Naive thymus-derived CD8-positive, alpha-beta T cell (primary cell): ENCODE results near the gene RNU1-4. TPM values are rescaled to one million over a fixed set of nuclear protein-coding genes. Genes with fewer than 3 reads are reported as not detected.
"Not testable (repeated sequence)": the region's sequence is repeated elsewhere in the genome, so short reads cannot be mapped to it uniquely, and the experiment has no call there.

Source experiments
- ATAC-seq, 2 donors: fragments of 150-1000 bp; cut with Tn5 transposase in 1 of 2; sonication (Bioruptor Pico), chemical (Tn5 transposase) in 1 of 2; 1 replicate in 1 of 2; 2 replicates in 1 of 2; pipeline ENCODE4 v1.10.0; 2021; ENCODE audit warnings: mild to moderate bottlenecking in 2 of 2, moderate library complexity in 2 of 2
- POLR2A ChIA-PET: fragments of 350-600 bp; sonication (Branson Sonifier 250); formaldehyde crosslinking; loops from one replicate; lab custom pipeline; 2021; ENCODE audit warnings: antibody characterized with exemption; lab: Charles Lee
- DNase-seq, 10 donors: peaks; one replicate each; pipeline versions ENCODE4 v3.0.0 to v3.0.0-alpha.2; 2020 to 2022
- H3K27ac Mint-ChIP-seq, 10 donors: one replicate each; pipeline ENCODE4 v1.8.0; 2020 to 2022; ENCODE audit warnings: mild to moderate bottlenecking in 10 of 10, mixed read lengths in 10 of 10, moderate library complexity in 4 of 10, inconsistent platforms in 1 of 10
- H3K27me3 Mint-ChIP-seq, 5 donors: one replicate each; pipeline ENCODE4 v1.8.0; 2021 to 2022; ENCODE audit warnings: mixed read lengths in 5 of 5
- H3K36me3 Mint-ChIP-seq, 3 donors: one replicate each; pipeline ENCODE4 v1.8.0; 2020 to 2022; ENCODE audit warnings: mixed read lengths in 3 of 3, mild to moderate bottlenecking in 2 of 3, inconsistent platforms in 1 of 3
- H3K4me1 Mint-ChIP-seq, 4 donors: one replicate each; pipeline ENCODE4 v1.8.0; 2021 to 2022; ENCODE audit warnings: mixed read lengths in 4 of 4
- H3K4me3 Mint-ChIP-seq, 10 donors: one replicate each; pipeline ENCODE4 v1.8.0; 2020 to 2022; ENCODE audit warnings: mild to moderate bottlenecking in 10 of 10, mixed read lengths in 10 of 10, moderate library complexity in 6 of 10, inconsistent platforms in 1 of 10
- H3K9me3 Mint-ChIP-seq, 9 donors: one replicate each; pipeline ENCODE4 v1.8.0; 2020 to 2022; ENCODE audit warnings: mixed read lengths in 9 of 9, mild to moderate bottlenecking in 3 of 9, inconsistent platforms in 1 of 9, moderate library complexity in 1 of 9
- polyA plus RNA-seq, 3 donors: library from polyadenylated mRNA; unstranded; fragments of 300-500 nt; fragmentation: Illumina TruSeq; gene quantifications; one replicate each; pipeline ENCODE4 v1.2.3, GENCODE V29; 2021
- total RNA-seq, 8 experiments: library from RNA in 2 of 8; stranded (reverse) in 2 of 8; gene quantifications; one replicate each; pipeline ENCODE4 v1.2.3 and lab custom pipeline; 2021 to 2026

The RNU1-4 gene
- total and polyA plus RNA-seq, 5 experiments from 2014 or later = 22.6 to 3,916 (median 3,449) TPM; not detected in 2

- not testable (repeated sequence) for H3K4me1 Mint-ChIP-seq, H3K9me3 Mint-ChIP-seq, ATAC-seq, H3K36me3 Mint-ChIP-seq, H3K27ac Mint-ChIP-seq, H3K27me3 Mint-ChIP-seq
- POLR2A ChIA-PET = interaction anchor here (1.3 to 1.5 kb wide), 2 partner anchors 25 to 77 kb away, joined by 3 to 4 read pairs; no protein-coding TSS in a partner anchor
- peak in 1 of 10 donors; percentile 55 for DNase-seq
- peak overlapping the region in 2 of 10 donors; percentile 34 to 39 for H3K4me3 Mint-ChIP-seq
Observed at GRCh38 chr1:16702280-16702679, 38.0 kb upstream of the RNU1-4 start.

GRCh38 chr1:16703141-16703540, 37.2 kb upstream of the RNU1-4 start:
- H3K27me3 Mint-ChIP-seq, H3K27ac Mint-ChIP-seq, H3K9me3 Mint-ChIP-seq, H3K36me3 Mint-ChIP-seq, POLR2A ChIA-PET, H3K4me1 Mint-ChIP-seq, DNase-seq, ATAC-seq, H3K4me3 Mint-ChIP-seq: not testable (repeated sequence)

- H3K36me3 Mint-ChIP-seq, ATAC-seq, H3K4me3 Mint-ChIP-seq, H3K27me3 Mint-ChIP-seq, H3K27ac Mint-ChIP-seq, H3K4me1 Mint-ChIP-seq, DNase-seq, H3K9me3 Mint-ChIP-seq: not testable (repeated sequence)
- POLR2A ChIA-PET = interaction anchor here (1.1 kb wide), 1 partner anchor 59 kb away, joined by 4 read pairs; no protein-coding TSS in a partner anchor
Observed at GRCh38 chr1:16703602-16704001, 36.7 kb upstream of the RNU1-4 start.

GRCh38 chr1:16704076-16704475, 36.2 kb upstream of the RNU1-4 start:
- H3K36me3 Mint-ChIP-seq, H3K27ac Mint-ChIP-seq, H3K27me3 Mint-ChIP-seq, H3K4me1 Mint-ChIP-seq, H3K9me3 Mint-ChIP-seq, H3K4me3 Mint-ChIP-seq, ATAC-seq: not testable (repeated sequence)
- DNase-seq = peak in 1 of 10 donors; percentile 63
- POLR2A ChIA-PET = interaction anchor here (0.7 to 1.4 kb wide), 3 partner anchors 11 to 63 kb away, joined by 3 to 4 read pairs (median 3); no protein-coding TSS in a partner anchor

GRCh38 chr1:16704502-16705100, 35.7 kb upstream of the RNU1-4 start:
- H3K9me3 Mint-ChIP-seq, H3K27ac Mint-ChIP-seq, ATAC-seq, H3K27me3 Mint-ChIP-seq, H3K4me3 Mint-ChIP-seq, H3K36me3 Mint-ChIP-seq, H3K4me1 Mint-ChIP-seq: not testable (repeated sequence)
- POLR2A ChIA-PET = interaction anchor here (0.7 to 1.4 kb wide), 3 partner anchors 12 to 63 kb away, joined by 3 to 4 read pairs (median 3); no protein-coding TSS in a partner anchor
- DNase-seq = peak in 1 of 10 donors; percentile 23

GRCh38 chr1:16706302-16706701, 34.0 kb upstream of the RNU1-4 start:
- H3K4me3 Mint-ChIP-seq, H3K9me3 Mint-ChIP-seq, H3K27me3 Mint-ChIP-seq, H3K27ac Mint-ChIP-seq, H3K4me1 Mint-ChIP-seq, DNase-seq, ATAC-seq, H3K36me3 Mint-ChIP-seq: not testable (repeated sequence)
- POLR2A ChIA-PET = interaction anchor here (2.1 kb wide), 1 partner anchor 62 kb away, joined by 8 read pairs; no protein-coding TSS in a partner anchor

- H3K27me3 Mint-ChIP-seq, H3K9me3 Mint-ChIP-seq, H3K36me3 Mint-ChIP-seq, H3K4me1 Mint-ChIP-seq, H3K27ac Mint-ChIP-seq: not testable (repeated sequence)
- POLR2A ChIA-PET = interaction anchor here (1.3 to 2.1 kb wide), 2 partner anchors 11 to 63 kb away, joined by 3 to 8 read pairs; no protein-coding TSS in a partner anchor
- ATAC-seq (peak; percentile 53 to 58), DNase-seq (peak in 2 of 10 donors; percentile 29 to 51)
- peak overlapping the region in 4 of 10 donors; percentile 40 to 60 (median 53) for H3K4me3 Mint-ChIP-seq
Observed at GRCh38 chr1:16707130-16708093, 32.9 kb upstream of the RNU1-4 start.

- not testable (repeated sequence) for DNase-seq, H3K27ac Mint-ChIP-seq, H3K27me3 Mint-ChIP-seq, H3K9me3 Mint-ChIP-seq, ATAC-seq, H3K4me3 Mint-ChIP-seq, H3K4me1 Mint-ChIP-seq, H3K36me3 Mint-ChIP-seq
- POLR2A ChIA-PET = interaction anchor here (0.6 to 1.1 kb wide), 2 partner anchors 8 to 21 kb away, joined by 4 to 9 read pairs; no protein-coding TSS in a partner anchor
Observed at GRCh38 chr1:16708704-16709103, 31.6 kb upstream of the RNU1-4 start.

GRCh38 chr1:16709659-16710087, 30.6 kb upstream of the RNU1-4 start:
- not testable (repeated sequence) for H3K4me1 Mint-ChIP-seq, H3K27me3 Mint-ChIP-seq, H3K36me3 Mint-ChIP-seq, H3K9me3 Mint-ChIP-seq, H3K27ac Mint-ChIP-seq
- POLR2A ChIA-PET = interaction anchor here (1.1 kb wide), 1 partner anchor 9 kb away, joined by 4 read pairs; no protein-coding TSS in a partner anchor
- peak in 8 of 10 donors; percentile 39 to 68 (median 48) for DNase-seq
- ATAC-seq = peak; percentile 78 to 84
- peak overlapping the region in 1 of 10 donors; percentile 67 for H3K4me3 Mint-ChIP-seq

GRCh38 chr1:16710618-16711017, 29.7 kb upstream of the RNU1-4 start:
- H3K4me3 Mint-ChIP-seq, H3K36me3 Mint-ChIP-seq, H3K27ac Mint-ChIP-seq, POLR2A ChIA-PET, H3K27me3 Mint-ChIP-seq, H3K9me3 Mint-ChIP-seq, H3K4me1 Mint-ChIP-seq, ATAC-seq: not testable (repeated sequence)
- peak in 1 of 10 donors; percentile 37 for DNase-seq

GRCh38 chr1:16712131-16712530, 28.2 kb upstream of the RNU1-4 start:
- ATAC-seq, H3K4me3 Mint-ChIP-seq, DNase-seq, H3K4me1 Mint-ChIP-seq, H3K27ac Mint-ChIP-seq, H3K9me3 Mint-ChIP-seq, POLR2A ChIA-PET, H3K36me3 Mint-ChIP-seq, H3K27me3 Mint-ChIP-seq: not testable (repeated sequence)

- ATAC-seq, H3K36me3 Mint-ChIP-seq, POLR2A ChIA-PET: not testable (repeated sequence)
Observed at GRCh38 chr1:16712582-16712981, 27.7 kb upstream of the RNU1-4 start.

More at GRCh38 chr1:16712582-16712981, 27.7 kb upstream of the RNU1-4 start:
- not testable (repeated sequence) for H3K4me3 Mint-ChIP-seq, H3K27ac Mint-ChIP-seq, H3K4me1 Mint-ChIP-seq, H3K9me3 Mint-ChIP-seq, DNase-seq
- H3K27me3 Mint-ChIP-seq = peaks cover 0 to 14% (median 7%) of the 10 kb centered on the region in 5 donors
